SK-N-SH treated with all-trans-retinoic acid at 6 μM for 48 hours (cell line): Measurements from ENCODE around the gene E2F2.
"Not testable (repeated sequence)": the region's sequence is repeated elsewhere in the genome, so short reads cannot be mapped to it uniquely, and the experiment has no call there.

Experiments
- ATAC-seq: fragments of 200-7000 bp; cut with Tn5 transposase; 3 replicates; pipeline ENCODE4 v1.9.1; 2020; ENCODE audit warnings: mild to moderate bottlenecking, moderate library complexity
- ARNTL ChIP-seq: fragments of 450-650 bp; formaldehyde crosslinking; IDR thresholded peaks from 2 replicates; pipeline ENCODE4 v1.5.0; 2020; ENCODE audit warnings: low read depth, mild to moderate bottlenecking, moderate library complexity, borderline replicate concordance
- CREB5 ChIP-seq: fragments of 250-450 bp; sonication (Bioruptor Pico); IDR thresholded peaks from 2 replicates; pipeline ENCODE4 v1.5.1; 2020; ENCODE audit warnings: low read depth, mild to moderate bottlenecking, moderate library complexity
- CSDC2 ChIP-seq: fragments of 250-450 bp; sonication (Bioruptor Pico); IDR thresholded peaks from 2 replicates; pipeline ENCODE4 v1.5.0; 2020; ENCODE audit warnings: mild to moderate bottlenecking, moderate library complexity
- CSRNP3 ChIP-seq: fragments of 250-450 bp; sonication (Bioruptor Pico); IDR thresholded peaks from 2 replicates; pipeline ENCODE4 v1.5.1; 2021; ENCODE audit warnings: mild to moderate bottlenecking, moderate library complexity
- ESRRG ChIP-seq: fragments of 250-450 bp; sonication (Bioruptor Pico); IDR thresholded peaks from 2 replicates; pipeline ENCODE4 v1.6.1; 2021; ENCODE audit warnings: mild to moderate bottlenecking
- GLIS3 ChIP-seq: fragments of 250-450 bp; sonication (Bioruptor Pico); IDR thresholded peaks from 2 replicates; pipeline ENCODE4 v1.5.0; 2020; ENCODE audit warnings: mild to moderate bottlenecking, moderate library complexity
- ISL1 ChIP-seq: fragments of 250-450 bp; sonication (Bioruptor Pico); IDR thresholded peaks from 2 replicates; pipeline ENCODE4 v2.1.2; 2022; ENCODE audit warnings: mild to moderate bottlenecking, moderate library complexity
- OSR1 ChIP-seq: fragments of 250-450 bp; sonication (Bioruptor Pico); IDR thresholded peaks from 2 replicates; pipeline ENCODE4 v1.8.0; 2022; ENCODE audit warnings: moderate library complexity, mild to moderate bottlenecking, inconsistent platforms
- PATZ1 ChIP-seq: fragments of 250-450 bp; sonication (Bioruptor Pico); IDR thresholded peaks from 2 replicates; pipeline ENCODE4 v1.8.0; 2020; ENCODE audit warnings: mild to moderate bottlenecking, moderate library complexity, borderline replicate concordance
- POU6F1 ChIP-seq: fragments of 250-450 bp; sonication (Bioruptor Pico); IDR thresholded peaks from 2 replicates; pipeline ENCODE4 v1.8.0; 2021; ENCODE audit warnings: low read depth, mild to moderate bottlenecking, moderate library complexity, borderline replicate concordance
- PPARA ChIP-seq: fragments of 250-450 bp; sonication (Bioruptor Pico); IDR thresholded peaks from 2 replicates; pipeline ENCODE4 v1.5.0; 2020; ENCODE audit warnings: mild to moderate bottlenecking, borderline replicate concordance
- RARB ChIP-seq: fragments of 250-450 bp; sonication (Bioruptor Pico); IDR thresholded peaks from 2 replicates; pipeline ENCODE4 v1.8.0; 2021; ENCODE audit warnings: mild to moderate bottlenecking, moderate library complexity
- SNAI2 ChIP-seq: fragments of 250-450 bp; sonication (Bioruptor Pico); IDR thresholded peaks from 2 replicates; pipeline ENCODE4 v1.5.0; 2020; ENCODE audit warnings: mild to moderate bottlenecking, moderate library complexity
- TOX ChIP-seq: fragments of 250-450 bp; sonication (Bioruptor Pico); IDR thresholded peaks from 2 replicates; pipeline ENCODE4 v1.8.0; 2021; ENCODE audit warnings: mild to moderate bottlenecking, moderate library complexity, borderline replicate concordance
- TSHZ2 ChIP-seq: fragments of 250-450 bp; sonication (Bioruptor Pico); IDR thresholded peaks from 2 replicates; pipeline ENCODE4 v1.5.0; 2020; ENCODE audit warnings: mild to moderate bottlenecking, moderate library complexity
- ZC3H10 ChIP-seq: fragments of 250-450 bp; sonication (Bioruptor Pico); IDR thresholded peaks from 2 replicates; pipeline ENCODE4 v1.5.1; 2021; ENCODE audit warnings: mild to moderate bottlenecking, moderate library complexity
- ZFP30 ChIP-seq: fragments of 450-650 bp; formaldehyde crosslinking; IDR thresholded peaks from 2 replicates; pipeline ENCODE4 v1.5.0; 2022; ENCODE audit warnings: mild to moderate bottlenecking, moderate library complexity
- ZNF565 ChIP-seq: fragments of 450-650 bp; formaldehyde crosslinking; conservative IDR thresholded peaks from 2 replicates; pipeline ENCODE4 v1.5.0; 2020; ENCODE audit warnings: low read depth, mild to moderate bottlenecking, moderate library complexity
- ZNF70 ChIP-seq: fragments of 450-650 bp; formaldehyde crosslinking; IDR thresholded peaks from 2 replicates; pipeline ENCODE4 v1.5.0; 2020; ENCODE audit warnings: mild to moderate bottlenecking, moderate library complexity
- ZNF8 ChIP-seq: fragments of 450-650 bp; formaldehyde crosslinking; IDR thresholded peaks from 2 replicates; pipeline ENCODE4 v1.5.0; 2020; ENCODE audit warnings: mild to moderate bottlenecking, moderate library complexity

Gene E2F2

GRCh38 chr1:23544444-23545389 lies 13.7 kb upstream of the E2F2 start:
- TF ChIP-seq ESRRG (CRISPR knock-in tag) (no peak), ARNTL (no peak), CREB5 (CRISPR knock-in tag) (no peak), CSDC2 (CRISPR knock-in tag) (no peak), OSR1 (CRISPR knock-in tag) (no peak), GLIS3 (no peak), TOX (no peak), CSRNP3 (CRISPR knock-in tag) (no peak), ZNF8 (CRISPR knock-in tag) (no peak)
- ATAC-seq, result peak; percentile 87

- no peak for ATAC-seq
- TF ChIP-seq PATZ1 (CRISPR knock-in tag) (no peak), SNAI2 (CRISPR knock-in tag) (no peak), OSR1 (CRISPR knock-in tag) (no peak), ZNF70 (no peak), ZC3H10 (CRISPR knock-in tag) (no peak), ESRRG (CRISPR knock-in tag) (no peak), PPARA (CRISPR knock-in tag) (no peak), POU6F1 (no peak), CREB5 (CRISPR knock-in tag) (no peak), ISL1 (CRISPR knock-in tag) (no peak), RARB (CRISPR knock-in tag) (no peak), TSHZ2 (CRISPR knock-in tag) (no peak), ZNF565 (CRISPR knock-in tag) (no peak), ZFP30 (CRISPR knock-in tag) (no peak), ARNTL (no peak), GLIS3 (no peak), CSDC2 (CRISPR knock-in tag) (no peak), ZNF8 (CRISPR knock-in tag) (no peak)
These were observed 12.8 kb upstream of the E2F2 start for GRCh38 chr1:23543707-23544443.

- not testable (repeated sequence) for ATAC-seq
These were observed 11.9 kb upstream of the E2F2 start for GRCh38 chr1:23542940-23543339.
